Keratinocyte (primary cell): ENCODE measurements around the gene TCEANC. TPM values are rescaled to one million over a fixed set of nuclear protein-coding genes. Genes with fewer than 3 reads are reported as not detected.
"Not testable (repeated sequence)": the region's sequence is repeated elsewhere in the genome, so short reads cannot be mapped to it uniquely, and the experiment has no call there.

ENCODE experiments used
- DNase-seq: peaks from one replicate; pipeline ENCODE4 v3.0.0-alpha.2; 2011; ENCODE audit warnings: low read depth, missing footprints, low spot score
- FAIRE-seq: peaks from 2 replicates; lab custom pipeline; 2011; peaks lifted over from hg19 to GRCh38; lab: Jason Lieb, UNC
- H2AFZ ChIP-seq: 2 replicates; pipeline ENCODE4 v1.6.0; 2012; ENCODE audit warnings: low read length, control low read depth, inconsistent platforms; ENCODE audit not compliant: control insufficient read depth
- H3K27ac ChIP-seq: 2 replicates; pipeline ENCODE4 v1.5.1; 2011; ENCODE audit warnings: low read length; ENCODE audit not compliant: control insufficient read depth, insufficient read depth
- H3K27me3 ChIP-seq: 3 replicates; pipeline ENCODE4 v1.6.0; 2011; ENCODE audit warnings: low read length; ENCODE audit not compliant: control insufficient read depth, insufficient read depth; ENCODE audit errors: extremely low read depth
- H3K36me3 ChIP-seq, 2 experiments: 2 replicates in 1 of 2; 3 replicates in 1 of 2; pipeline ENCODE4 v1.5.1; 2011; ENCODE audit warnings: low read length in 2 of 2, mild to moderate bottlenecking in 1 of 2; ENCODE audit not compliant: control insufficient read depth in 2 of 2, insufficient read depth in 2 of 2; ENCODE audit errors: extremely low read depth in 1 of 2
- H3K4me1 ChIP-seq: 3 replicates; pipeline ENCODE4 v1.5.1; 2011; ENCODE audit warnings: low read length; ENCODE audit not compliant: control insufficient read depth, insufficient read depth; ENCODE audit errors: extremely low read depth
- H3K4me2 ChIP-seq: 3 replicates; pipeline ENCODE4 v1.6.0; 2011; ENCODE audit warnings: low read depth, low read length; ENCODE audit not compliant: control insufficient read depth, insufficient read depth; ENCODE audit errors: extremely low read depth
- H3K4me3 ChIP-seq, 3 experiments: fragments of 200-600 bp in 1 of 3; sonication (generic) in 1 of 3; 2 replicates in 2 of 3; 3 replicates in 1 of 3; pipeline ENCODE4 v1.5.1; 2011 to 2016; ENCODE audit warnings: low read length in 3 of 3, mild to moderate bottlenecking in 3 of 3, control low read depth in 2 of 3, inconsistent platforms in 1 of 3, low read depth in 1 of 3, mixed read lengths in 1 of 3, mixed run types in 1 of 3, moderate library complexity in 1 of 3; ENCODE audit not compliant: control insufficient read depth in 2 of 3, insufficient read depth in 2 of 3; ENCODE audit errors: extremely low read depth in 1 of 3
- H3K79me2 ChIP-seq: 2 replicates; pipeline ENCODE4 v1.6.0; 2012; ENCODE audit warnings: low read length; ENCODE audit not compliant: control insufficient read depth, insufficient read depth
- H3K9ac ChIP-seq: 3 replicates; pipeline ENCODE4 v1.6.0; 2011; ENCODE audit warnings: low read length; ENCODE audit not compliant: control insufficient read depth, insufficient read depth; ENCODE audit errors: extremely low read depth
- H3K9me1 ChIP-seq: 3 replicates; pipeline ENCODE4 v1.6.0; 2011; ENCODE audit warnings: low read length; ENCODE audit not compliant: control insufficient read depth, insufficient read depth; ENCODE audit errors: extremely low read depth
- H3K9me3 ChIP-seq: 2 replicates; pipeline ENCODE4 v1.5.1; 2012; ENCODE audit warnings: low read depth, low read length; ENCODE audit not compliant: control insufficient read depth
- H4K20me1 ChIP-seq: 3 replicates; pipeline ENCODE4 v1.6.0; 2011; ENCODE audit warnings: low read length; ENCODE audit not compliant: control insufficient read depth, insufficient read depth; ENCODE audit errors: extremely low read depth
- EZH2 ChIP-seq: IDR thresholded peaks from one replicate; pipeline ENCODE4 v1.6.1; 2012; ENCODE audit warnings: inconsistent platforms, mild to moderate bottlenecking, low read length, moderate library complexity
- dilution Hi-C: fragments of 300-500 bp; cut with MboI; formaldehyde crosslinking; loops from one replicate; pipeline ENCODE4 v1.7.0; 2020; ENCODE audit warnings: low sequenced_read_pairs; ENCODE audit not compliant: extremely low pct_ligation_motif_present
- polyA plus RNA-seq, 5 experiments: library from polyadenylated mRNA; depleted of rRNA in 3 of 5; stranded (reverse) in 3 of 5; stranded (forward) in 1 of 5; unstranded in 1 of 5; fragments of >200 nt; gene quantifications; 1 replicate in 1 of 5; 2 replicates in 3 of 5; 3 replicates in 1 of 5; pipeline versions ENCODE4 v1.2.1 to v1.2.3, GENCODE V29; 2011 to 2012; ENCODE audit warnings: missing spikeins in 2 of 5, low read depth in 1 of 5, low replicate concordance in 1 of 5
- TF ChIP-seq, protein P1 (sequence below), 3 experiments: IDR thresholded peaks in 1 of 3; conservative IDR thresholded peaks in 1 of 3; optimal IDR thresholded peaks in 1 of 3; 2 replicates in 2 of 3; 3 replicates in 1 of 3; pipeline versions ENCODE3 to v1.5.1; 2011; ENCODE audit warnings: low read length in 3 of 3, mild to moderate bottlenecking in 3 of 3, moderate library complexity in 2 of 3, control low read depth in 1 of 3, inconsistent platforms in 1 of 3; ENCODE audit not compliant: insufficient read depth in 2 of 3; ENCODE audit errors: extremely low read depth in 1 of 3

Gene TCEANC
- polyA plus RNA-seq, 1 donor (not counting 4 experiments of a cell fraction or from before 2014, with no cell fraction given) = 1.8 TPM

DNA sequence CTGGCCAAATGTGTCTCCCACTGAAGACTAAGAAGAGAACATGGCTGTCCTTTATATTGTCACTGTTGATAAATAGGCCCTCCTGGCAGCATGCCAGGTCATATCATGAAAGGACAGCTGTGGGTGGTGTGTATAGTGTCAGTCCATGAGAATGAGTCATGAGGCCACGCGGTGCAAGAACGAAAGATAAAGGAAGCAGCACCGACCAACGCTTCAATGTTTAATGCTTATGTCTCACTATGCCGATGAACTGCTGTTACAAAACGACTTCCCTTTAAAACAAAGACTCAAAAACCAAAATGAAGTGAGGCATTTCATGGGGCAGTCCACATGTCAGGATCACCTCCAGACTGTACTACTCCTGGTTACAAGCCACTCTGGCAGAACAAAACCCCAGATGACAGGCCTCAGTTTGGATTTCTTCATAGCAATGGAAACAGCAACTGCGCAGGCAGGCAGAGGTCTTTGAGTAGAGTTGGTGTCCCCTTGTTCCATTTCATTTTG, 5.2 kb upstream of the TCEANC start:
- Histone ChIP-seq H2AFZ (no peak overlapping the region), H3K9ac (no peak overlapping the region), H3K4me3 (no peak overlapping the region), H4K20me1 (no peaks in the 10 kb centered on the region), H3K27me3 (peaks cover 4% of the 10 kb centered on the region), H3K79me2 (no peaks in the 10 kb centered on the region), H3K4me2 (no peak overlapping the region), H3K36me3 (no peaks in the 10 kb centered on the region), H3K27ac (no peak overlapping the region), H3K9me1 (no peaks in the 10 kb centered on the region), H3K4me1 (peaks cover 6% of the 10 kb centered on the region), H3K9me3 (no peaks in the 10 kb centered on the region)
- dilution Hi-C loops = no loop called here
- no peak for DNase-seq
- no peak for TF ChIP-seq EZH2
- TF ChIP-seq, protein P1, sequence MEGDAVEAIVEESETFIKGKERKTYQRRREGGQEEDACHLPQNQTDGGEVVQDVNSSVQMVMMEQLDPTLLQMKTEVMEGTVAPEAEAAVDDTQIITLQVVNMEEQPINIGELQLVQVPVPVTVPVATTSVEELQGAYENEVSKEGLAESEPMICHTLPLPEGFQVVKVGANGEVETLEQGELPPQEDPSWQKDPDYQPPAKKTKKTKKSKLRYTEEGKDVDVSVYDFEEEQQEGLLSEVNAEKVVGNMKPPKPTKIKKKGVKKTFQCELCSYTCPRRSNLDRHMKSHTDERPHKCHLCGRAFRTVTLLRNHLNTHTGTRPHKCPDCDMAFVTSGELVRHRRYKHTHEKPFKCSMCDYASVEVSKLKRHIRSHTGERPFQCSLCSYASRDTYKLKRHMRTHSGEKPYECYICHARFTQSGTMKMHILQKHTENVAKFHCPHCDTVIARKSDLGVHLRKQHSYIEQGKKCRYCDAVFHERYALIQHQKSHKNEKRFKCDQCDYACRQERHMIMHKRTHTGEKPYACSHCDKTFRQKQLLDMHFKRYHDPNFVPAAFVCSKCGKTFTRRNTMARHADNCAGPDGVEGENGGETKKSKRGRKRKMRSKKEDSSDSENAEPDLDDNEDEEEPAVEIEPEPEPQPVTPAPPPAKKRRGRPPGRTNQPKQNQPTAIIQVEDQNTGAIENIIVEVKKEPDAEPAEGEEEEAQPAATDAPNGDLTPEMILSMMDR (optimal IDR thresholded peaks at IDR 0.05 in 1 of 3, IDR thresholded peaks at IDR 0.05 in 1 of 3, conservative IDR thresholded peaks at IDR 0.05 in 1 of 3; ENCODE audit: extremely low read depth in 1 of 3, insufficient read depth in 2 of 3, low read length in 3 of 3) = no peak
- no peak for FAIRE-seq

DNA sequence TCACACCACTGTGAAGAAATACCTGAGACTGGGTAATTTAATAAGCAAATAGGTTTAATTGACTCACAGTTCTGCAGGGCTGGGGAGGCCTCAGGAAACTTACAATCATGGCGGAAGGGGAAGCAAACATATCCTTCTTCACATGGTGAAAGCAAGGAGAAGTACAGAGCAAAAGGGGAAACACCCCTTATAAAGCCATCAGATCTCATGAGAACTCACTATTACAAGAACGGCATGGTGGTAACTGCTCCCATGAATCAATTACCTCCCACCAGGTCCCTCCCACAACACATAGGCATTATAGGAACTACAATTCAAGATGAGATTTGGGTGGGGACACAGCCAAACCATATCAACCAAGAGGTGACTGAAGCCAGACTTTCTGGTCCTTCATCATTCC, 4.6 kb upstream of the TCEANC start:
- H3K27me3 ChIP-seq, H3K9me1 ChIP-seq, H3K27ac ChIP-seq, DNase-seq, H3K36me3 ChIP-seq, H3K4me1 ChIP-seq, FAIRE-seq, H4K20me1 ChIP-seq, H3K9ac ChIP-seq, H3K9me3 ChIP-seq, H3K4me3 ChIP-seq, H2AFZ ChIP-seq, dilution Hi-C loops, H3K4me2 ChIP-seq, H3K79me2 ChIP-seq: not testable (repeated sequence)

DNA sequence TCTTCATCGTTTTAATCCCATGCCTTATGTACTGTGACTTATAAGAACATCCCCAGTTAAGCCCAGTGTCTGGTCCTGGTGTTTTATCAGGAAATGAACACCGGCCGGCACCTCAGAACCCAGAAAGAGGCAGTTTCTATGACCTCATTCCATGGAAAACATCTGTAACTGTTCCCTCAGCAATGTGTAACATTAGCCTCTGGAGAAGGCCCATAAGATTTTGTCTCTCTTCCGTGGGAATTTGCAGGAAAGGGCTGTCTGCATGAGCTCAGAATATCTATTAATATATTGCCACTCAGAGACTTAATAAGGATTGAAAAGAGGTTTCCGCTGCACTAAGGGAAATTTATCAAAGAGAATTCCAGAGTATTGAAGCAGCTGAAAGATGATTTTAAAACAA, 3.1 kb upstream of the TCEANC start:
- Histone ChIP-seq H3K27me3 (peaks cover 4% of the 10 kb centered on the region), H3K9me1 (no peaks in the 10 kb centered on the region), H3K36me3 (no peaks in the 10 kb centered on the region), H4K20me1 (no peaks in the 10 kb centered on the region), H3K27ac (no peak overlapping the region), H3K9me3 (no peaks in the 10 kb centered on the region), H3K4me3 (no peak overlapping the region), H3K4me2 (no peak overlapping the region), H3K4me1 (peaks cover 12% of the 10 kb centered on the region), H2AFZ (no peak overlapping the region), H3K9ac (no peak overlapping the region), H3K79me2 (no peaks in the 10 kb centered on the region)
- TF ChIP-seq EZH2 = no peak
- TF ChIP-seq, protein P1 (optimal IDR thresholded peaks at IDR 0.05 in 1 of 3, IDR thresholded peaks at IDR 0.05 in 1 of 3, conservative IDR thresholded peaks at IDR 0.05 in 1 of 3; ENCODE audit: extremely low read depth in 1 of 3, insufficient read depth in 2 of 3, low read length in 3 of 3) = no peak
- FAIRE-seq (no peak), DNase-seq (no peak)
- dilution Hi-C loops = no loop called here
